ENCODE measurements around the gene LRMDA.

LRMDA gene

DNA sequence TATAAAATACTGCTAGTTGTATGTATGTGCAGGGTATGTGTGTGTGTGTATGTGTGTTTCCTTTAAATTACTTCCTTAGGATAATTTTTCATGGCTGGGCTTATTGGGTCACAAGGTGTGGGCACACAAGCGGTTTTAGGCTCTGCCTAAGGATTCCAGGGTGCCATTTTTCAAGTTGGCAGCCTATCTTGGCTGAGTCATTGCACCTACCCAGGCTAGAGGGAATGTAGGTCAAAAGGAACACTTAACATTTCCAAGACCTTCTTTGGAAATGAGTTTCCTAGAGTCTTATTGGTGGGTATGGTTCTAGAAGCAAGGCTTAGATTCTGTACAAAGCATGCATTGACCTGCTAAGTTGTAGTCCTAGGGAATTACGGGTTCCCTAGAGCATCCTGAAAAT is 642.1 kb downstream of the LRMDA start:
- DNase-seq: no peak

GRCh38 chr10:76074659-76075058 is 643.2 kb downstream of the LRMDA start:
- DNase-seq: no peak

DNA sequence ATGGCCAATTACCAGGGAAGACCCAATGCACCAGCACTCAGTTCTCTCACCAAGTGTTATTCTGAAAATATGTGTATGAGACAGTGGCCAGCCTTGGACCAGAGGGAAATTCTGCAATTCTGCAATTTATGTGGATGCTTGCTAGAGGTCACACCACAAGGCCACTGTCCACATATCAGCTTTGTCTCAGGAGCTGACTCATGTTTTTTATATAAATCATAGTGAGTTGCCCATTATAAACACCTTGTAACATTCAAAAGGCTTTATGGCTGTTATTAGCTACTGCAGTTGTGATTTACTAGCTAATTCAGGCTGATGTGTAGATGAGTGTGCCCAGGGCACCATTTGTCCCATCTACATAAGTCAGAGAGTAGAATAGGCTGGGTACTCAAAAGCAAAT is 649.0 kb downstream of the LRMDA start:
- DNase-seq: no peak

GRCh38 chr10:76080991-76081390 is 649.6 kb downstream of the LRMDA start:
- no peak for DNase-seq

- no peak for DNase-seq
Measured at GRCh38 chr10:76082232-76082631, 650.8 kb downstream of the LRMDA start.

DNA sequence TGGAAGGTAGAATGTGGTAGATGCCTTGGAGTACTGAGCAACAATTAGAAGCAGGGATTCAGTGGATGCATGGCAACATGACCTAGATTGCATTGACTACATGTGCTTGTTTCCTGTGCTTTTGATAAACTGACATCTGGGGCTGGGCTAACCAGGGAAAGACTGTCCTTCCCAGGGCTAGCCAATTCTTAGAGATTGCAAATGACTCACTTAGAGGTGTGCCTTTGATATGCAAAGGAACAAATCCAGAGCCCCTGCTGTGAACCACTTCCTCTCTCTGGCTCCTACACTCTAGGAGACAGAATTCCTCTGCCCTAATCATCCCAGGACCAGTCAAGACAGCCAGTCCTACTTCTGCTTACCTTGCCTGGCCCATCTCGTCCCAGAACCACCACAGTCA is 651.5 kb downstream of the LRMDA start:
- no peak for DNase-seq

DNA sequence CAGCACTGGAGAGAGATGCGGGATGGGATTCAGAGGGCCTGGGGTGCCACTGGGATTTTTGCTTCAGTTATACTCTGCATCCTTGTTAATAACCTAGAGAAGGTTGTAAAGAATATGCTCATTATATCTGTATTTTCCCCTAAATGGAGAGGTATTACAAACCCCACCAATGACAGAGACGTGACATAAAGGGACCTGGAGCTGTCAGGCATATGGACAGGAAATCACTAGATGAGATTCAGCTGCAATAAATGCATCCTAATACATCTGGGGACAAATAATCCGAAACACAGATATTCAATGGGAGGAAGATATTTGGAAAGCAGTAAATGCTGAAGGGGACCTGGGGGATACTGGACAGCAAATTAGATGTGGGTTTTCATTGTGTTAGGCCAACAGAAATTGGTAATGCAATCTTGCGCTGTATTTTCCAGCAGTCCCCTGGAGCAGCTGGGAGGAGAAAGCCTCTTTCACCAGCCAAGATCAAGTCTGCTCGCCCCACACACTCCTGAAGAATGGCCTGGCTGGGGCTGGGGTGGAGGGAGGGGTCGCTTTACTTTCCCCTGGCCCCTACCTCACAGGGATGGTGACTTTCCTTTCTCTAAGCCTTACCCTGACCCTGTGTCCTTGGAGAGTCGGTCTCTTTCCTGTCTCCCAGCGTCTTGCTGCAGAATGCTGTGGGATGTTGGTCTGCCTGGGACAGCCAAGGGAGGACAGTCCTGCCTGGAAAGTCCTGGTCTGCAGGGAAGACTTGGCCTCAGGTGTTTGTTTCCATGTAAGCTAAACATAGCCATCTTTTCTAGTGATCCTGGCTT is 653.8 kb downstream of the LRMDA start:
- no peak for DNase-seq

DNA sequence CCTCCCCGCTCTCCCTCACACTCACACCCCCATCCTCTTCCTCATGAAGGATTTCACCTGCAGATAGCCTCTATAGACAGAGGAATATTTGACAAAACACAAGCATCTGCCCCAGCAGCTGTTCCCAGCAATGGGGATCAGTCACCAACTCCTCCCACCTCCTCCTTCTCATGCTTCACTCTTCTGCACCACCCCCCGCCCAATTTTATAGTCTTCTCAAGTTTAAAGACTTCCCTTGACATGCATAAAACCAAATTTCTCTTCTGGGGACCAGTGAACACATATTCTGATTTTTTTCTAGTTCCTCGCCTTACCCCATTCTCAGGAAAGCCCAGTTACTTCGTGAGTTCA is 654.4 kb downstream of the LRMDA start:
- no peak for DNase-seq

- DNase-seq: no peak
Measured at GRCh38 chr10:76086170-76086760, 654.8 kb downstream of the LRMDA start.

GRCh38 chr10:76086761-76087639 is 655.6 kb downstream of the LRMDA start:
- DNase-seq: peak; percentile 54

DNA sequence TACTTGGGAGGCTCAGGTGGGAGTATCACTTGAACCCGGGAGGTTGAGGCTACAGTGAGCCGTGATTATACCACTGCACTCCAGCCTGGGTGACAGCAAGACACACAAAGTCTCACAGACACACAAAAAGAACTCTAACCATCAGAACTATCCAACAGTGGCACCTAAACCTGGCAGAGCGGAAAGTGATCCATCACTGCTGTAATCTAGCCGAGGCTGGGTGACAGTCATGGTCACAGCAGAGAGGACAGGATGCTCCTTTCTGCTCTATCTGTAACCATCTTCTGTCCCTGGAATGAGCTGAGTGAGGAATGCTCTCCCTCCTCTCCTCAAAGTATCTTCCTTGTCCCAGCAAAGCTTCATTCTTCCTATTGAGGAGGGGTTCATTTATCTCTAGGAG is 656.6 kb downstream of the LRMDA start:
- DNase-seq: no peak

GRCh38 chr10:76088980-76089379 is 657.6 kb downstream of the LRMDA start:
- DNase-seq: no peak

- DNase-seq: no peak
Measured at GRCh38 chr10:76089556-76090180, 658.2 kb downstream of the LRMDA start.

- DNase-seq: no peak
Measured at GRCh38 chr10:76091926-76092325, 660.5 kb downstream of the LRMDA start.

GRCh38 chr10:76106611-76107010 is 675.2 kb downstream of the LRMDA start:
- no peak for DNase-seq

DNA sequence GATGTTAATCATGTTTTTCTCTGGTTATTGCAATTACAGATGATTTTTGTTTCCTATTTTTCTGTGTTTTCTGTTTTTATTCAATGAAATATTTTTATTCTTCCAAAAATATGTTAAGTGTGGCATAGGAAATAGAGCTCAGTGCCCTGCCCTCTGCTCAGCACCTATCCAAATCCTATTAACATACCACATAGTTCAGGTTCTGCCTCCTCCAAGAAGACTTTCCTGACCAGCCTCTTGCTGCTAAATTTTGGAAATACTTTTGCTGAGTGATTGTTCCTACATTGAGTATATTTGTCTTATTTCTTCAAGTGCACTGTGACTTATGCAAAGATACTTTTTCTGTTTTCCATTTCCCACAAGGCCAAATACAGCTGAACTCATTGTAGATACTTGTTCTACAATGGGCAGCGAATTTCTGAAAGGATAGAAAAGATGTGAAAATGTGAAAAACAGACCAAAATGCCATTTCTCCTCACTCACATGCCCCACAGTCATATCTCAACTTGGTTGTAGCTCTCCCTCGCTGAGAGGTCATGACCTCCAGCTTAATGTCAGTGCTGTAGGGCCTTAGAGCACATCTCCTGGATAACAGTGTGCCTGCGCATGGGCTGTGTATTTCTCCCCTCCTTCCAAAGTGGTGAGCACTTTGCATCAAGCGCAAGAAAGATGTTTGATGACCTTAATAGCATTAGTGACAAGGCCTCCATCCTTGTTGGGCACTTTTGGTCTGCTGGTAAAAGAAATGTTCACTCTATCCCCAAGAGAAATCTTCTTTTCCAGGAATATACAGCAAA is 677.3 kb downstream of the LRMDA start:
- DNase-seq: no peak

GRCh38 chr10:76111404-76111803 is 680.0 kb downstream of the LRMDA start:
- DNase-seq: no peak

- no peak for DNase-seq
Measured at GRCh38 chr10:76111986-76112825, 680.8 kb downstream of the LRMDA start.

GRCh38 chr10:76112826-76113150 is 681.4 kb downstream of the LRMDA start:
- DNase-seq: no peak

GRCh38 chr10:76113952-76114351 is 682.5 kb downstream of the LRMDA start:
- peak; percentile 12 for DNase-seq

GRCh38 chr10:76114581-76115001 is 683.2 kb downstream of the LRMDA start:
- DNase-seq: no peak

DNA sequence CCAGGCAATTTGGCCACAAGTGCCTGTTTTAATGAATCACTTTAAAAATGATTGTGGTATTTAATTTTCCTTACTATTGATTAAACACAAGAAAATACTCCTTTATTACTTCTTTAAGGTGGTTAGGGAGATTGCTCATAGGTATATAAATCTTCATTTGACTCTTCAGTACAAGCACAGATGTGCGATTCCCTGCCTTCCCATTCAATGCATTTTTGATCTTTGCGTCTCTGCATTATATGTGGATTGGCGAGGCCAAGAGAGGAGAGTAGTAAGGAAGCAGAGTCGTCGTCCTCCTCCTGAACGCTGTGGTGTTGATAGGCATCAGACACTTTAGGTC is 683.7 kb downstream of the LRMDA start:
- DNase-seq: no peak

Measured in hematopoietic multipotent progenitor cell treated with erythropoietin and hydrocortisone succinate and interleukin-3 and kit ligand, for 4 days (in vitro differentiated cells).